Endothelial cell of umbilical vein (primary cell): ENCODE data around the gene POLR3GL. TPM values are rescaled to one million over a fixed set of nuclear protein-coding genes. Genes with fewer than 3 reads are reported as not detected.

Experiments used
- BruUV-seq: library from RNA; stranded (reverse); fragments of 400-500 nt; replicated peaks from 2 replicates; lab custom pipeline; 2021; lab: Mats Ljungman, UMichigan
- CTCF ChIA-PET: fragments of 300-600, 350-600 bp; sonication (Branson Sonifier 250); formaldehyde crosslinking; loops from one replicate; lab custom pipeline; 2021; ENCODE audit warnings: antibody characterized with exemption, inconsistent platforms; lab: Charles Lee
- POLR2A ChIA-PET: fragments of 300-600, 350-600 bp; sonication (Branson Sonifier 250); formaldehyde crosslinking; loops from one replicate; lab custom pipeline; 2021; ENCODE audit warnings: antibody characterized with exemption, inconsistent platforms; lab: Charles Lee
- DNase-seq: peaks from one replicate; pipeline ENCODE4 v3.0.0-alpha.2; 2011; ENCODE audit warnings: low read depth, low spot score
- FAIRE-seq: peaks from 2 replicates; lab custom pipeline; 2011; peaks lifted over from hg19 to GRCh38; lab: Jason Lieb, UNC
- H2AFZ ChIP-seq: 2 replicates; pipeline ENCODE4 v1.6.0; 2012; ENCODE audit warnings: low read depth, low read length, control low read depth, inconsistent platforms
- H3K27ac ChIP-seq: 2 replicates; pipeline ENCODE4 v1.5.1; 2011; ENCODE audit warnings: low read depth, mild to moderate bottlenecking, control low read depth, low read length, moderate library complexity; ENCODE audit not compliant: insufficient read depth
- H3K27me3 ChIP-seq, 2 experiments: 2 replicates each; pipeline versions ENCODE4 v1.6.0 to v1.6.1; 2011; ENCODE audit warnings: low read length in 2 of 2, mixed read lengths in 1 of 2; ENCODE audit not compliant: control insufficient read depth in 2 of 2, insufficient read depth in 2 of 2
- H3K36me3 ChIP-seq, 2 experiments: 2 replicates in 1 of 2; 3 replicates in 1 of 2; pipeline ENCODE4 v1.5.1; 2011; ENCODE audit warnings: low read length in 2 of 2, mild to moderate bottlenecking in 1 of 2, moderate library complexity in 1 of 2; ENCODE audit not compliant: control insufficient read depth in 2 of 2, insufficient read depth in 2 of 2; ENCODE audit errors: extremely low read depth in 1 of 2
- H3K4me1 ChIP-seq: 3 replicates; pipeline ENCODE4 v1.5.1; 2011; ENCODE audit warnings: mild to moderate bottlenecking, low read length; ENCODE audit not compliant: control insufficient read depth, insufficient read depth; ENCODE audit errors: extremely low read depth
- H3K4me2 ChIP-seq: 2 replicates; pipeline ENCODE4 v1.6.1; 2011; ENCODE audit warnings: low read length, control low read depth, mixed read lengths; ENCODE audit not compliant: insufficient read depth
- H3K4me3 ChIP-seq, 3 experiments: fragments of 200-600 bp in 1 of 3; sonication (generic), shearing (Covaris generic) in 1 of 3; replicated peaks in 1 of 3; 2 replicates each; pipeline ENCODE4 v1.5.1; 2011 to 2016; ENCODE audit warnings: control low read depth in 3 of 3, low read length in 3 of 3, mild to moderate bottlenecking in 2 of 3, inconsistent platforms in 1 of 3, low read depth in 1 of 3, moderate library complexity in 1 of 3; ENCODE audit not compliant: insufficient read depth in 1 of 3
- H3K79me2 ChIP-seq: 2 replicates; pipeline ENCODE4 v1.6.0; 2012; ENCODE audit warnings: low read length, inconsistent platforms; ENCODE audit not compliant: control insufficient read depth, insufficient read depth
- H3K9ac ChIP-seq: replicated peaks from 2 replicates; pipeline ENCODE3; 2011; ENCODE audit warnings: low read length, control low read depth; ENCODE audit not compliant: insufficient read depth; ENCODE audit errors: extremely low read depth
- H3K9me1 ChIP-seq: replicated peaks from 3 replicates; pipeline ENCODE4 v1.6.0; 2011; ENCODE audit warnings: mild to moderate bottlenecking, low read length; ENCODE audit not compliant: control insufficient read depth, insufficient read depth; ENCODE audit errors: extremely low read depth
- H3K9me3 ChIP-seq: replicated peaks from 2 replicates; pipeline ENCODE4 v1.5.1; 2012; ENCODE audit warnings: low read length, inconsistent platforms; ENCODE audit not compliant: control insufficient read depth, insufficient read depth
- H4K20me1 ChIP-seq: replicated peaks from 2 replicates; pipeline ENCODE3; 2011; ENCODE audit warnings: mild to moderate bottlenecking, low read length; ENCODE audit not compliant: control insufficient read depth, insufficient read depth; ENCODE audit errors: extremely low read depth
- CTCF ChIP-seq, 2 donors: IDR thresholded peaks; 1 replicate in 1 of 2; 2 replicates in 1 of 2; pipeline ENCODE4 v1.5.1; 2011; ENCODE audit warnings: low read length in 2 of 2, mild to moderate bottlenecking in 2 of 2, moderate library complexity in 2 of 2, control low read depth in 1 of 2, inconsistent platforms in 1 of 2, low read depth in 1 of 2; ENCODE audit not compliant: insufficient read depth in 1 of 2; ENCODE audit errors: extremely low read depth in 1 of 2
- GATA2 ChIP-seq: IDR thresholded peaks from 2 replicates; pipeline ENCODE4 v1.7.0; 2011; ENCODE audit warnings: low read depth, mild to moderate bottlenecking, moderate library complexity, mixed read lengths, low read length; ENCODE audit not compliant: insufficient read length, insufficient read depth
- JUN ChIP-seq: IDR thresholded peaks from 2 replicates; pipeline ENCODE4 v1.6.1; 2011; ENCODE audit warnings: borderline replicate concordance, low read depth; ENCODE audit not compliant: insufficient read length, insufficient read depth
- POLR2A ChIP-seq: IDR thresholded peaks from 2 replicates; pipeline ENCODE4 v1.6.1; 2012; ENCODE audit warnings: low read depth, mild to moderate bottlenecking, control low read depth, low read length
- POLR2AphosphoS5 ChIP-seq: IDR thresholded peaks from 2 replicates; pipeline ENCODE4 v1.6.1; 2012; ENCODE audit warnings: low read depth, mild to moderate bottlenecking, control low read depth, low read length, moderate library complexity; ENCODE audit not compliant: insufficient read depth
- dilution Hi-C: fragments of 300-500 bp; cut with MboI; formaldehyde crosslinking; loops from one replicate; pipeline ENCODE4 v1.15.0; 2019; ENCODE audit warnings: low sequenced_read_pairs; ENCODE audit not compliant: extremely low pct_ligation_motif_present
- intact Hi-C: fragments of 100-400 bp; cut with micrococcal nuclease; formaldehyde crosslinking; loops from one replicate; pipeline ENCODE4 v1.10.0; 2022
- polyA plus RNA-seq, 4 experiments: library from polyadenylated mRNA; depleted of rRNA in 3 of 4; stranded (reverse) in 3 of 4; unstranded in 1 of 4; fragments of >200 nt; gene quantifications; 2 replicates each; pipeline versions ENCODE4 v1.2.1 to v1.2.3, GENCODE V29; 2011 to 2012; ENCODE audit warnings: missing spikeins in 1 of 4
- total RNA-seq: library from RNA; stranded (reverse); gene quantifications from 2 replicates; pipeline ENCODE4 v1.2.3, GENCODE V29; 2021

The POLR3GL gene
- total and polyA plus RNA-seq, 2 donors (not counting 3 experiments of a cell fraction or from before 2014, with no cell fraction given), result 12.4 to 15.3 TPM

- H3K4me3 ChIP-seq, result peak within 1 kb of the TSS; percentile 80 to 89 (median 80)
- POLR2A ChIA-PET, result interaction anchor here (1.0 to 1.7 kb wide), 10 partner anchors 9 to 103 kb away, joined by 3 to 11 read pairs (median 4); partner anchors contain the start of genes ANKRD34A, LIX1L, PEX11B and PIAS3
- peaks cover 6% of the 10 kb centered on the region in 2 experiments for H3K36me3 ChIP-seq
- H4K20me1 ChIP-seq, result no peaks in the 10 kb centered on the region
- no peaks in the 10 kb centered on the region for H3K9me3 ChIP-seq
- BruUV-seq, result no TSS peak
- no peaks in the 10 kb centered on the region for H3K9me1 ChIP-seq
- H2AFZ ChIP-seq, result peak within 1 kb of the TSS; percentile 60
- TF ChIP-seq POLR2A (peak; percentile 88), JUN (no peak), GATA2 (no peak), POLR2AphosphoS5 (peak; percentile 81), CTCF (IDR thresholded peaks at IDR 0.05; ENCODE audit: extremely low read depth in 1 of 2, insufficient read depth in 1 of 2, low read depth in 1 of 2, low read length in 2 of 2) (peak; percentile 64 to 70)
- intact Hi-C loops, result loop anchor here (1.0 to 5.0 kb wide), 3 partner anchors 30 to 37 kb away; partner anchors contain the start of genes ANKRD34A and POLR3GL
- dilution Hi-C loops, result no loop called here
- H3K4me1 ChIP-seq, result peaks cover 8% of the 10 kb centered on the region
- CTCF ChIA-PET, result interaction anchor here (0.6 to 2.2 kb wide), 25 partner anchors 8 to 111 kb away, joined by 3 to 23 read pairs (median 5); partner anchors contain the start of genes ANKRD34A, LIX1L, NUDT17 and PEX11B
- H3K4me2 ChIP-seq, result peak within 1 kb of the TSS; percentile 95
- H3K27ac ChIP-seq, result peak within 1 kb of the TSS; percentile 94
- peak; percentile 99 for DNase-seq
- FAIRE-seq, result peak; percentile 94
- peaks cover 13% of the 10 kb centered on the region for H3K79me2 ChIP-seq
- H3K9ac ChIP-seq, result peak within 1 kb of the TSS; percentile 99
- no peaks in the 10 kb centered on the region for H3K27me3 ChIP-seq
These were observed 37.2 kb upstream of the POLR3GL start, which contains the start of gene RBM8A for GRCh38 chr1:145927063-145927886. Gene RBM8A (minus strand): TSS chr1:145927484. CDS start chr1:145927426, 58 bp downstream.
